HCEC 1CT (cell line): Measurements from ENCODE around the gene PPFIA4.

Experiments used
- DNase-seq: peaks from one replicate; pipeline ENCODE4 v3.0.0-alpha.2; 2017

The PPFIA4 gene

DNA sequence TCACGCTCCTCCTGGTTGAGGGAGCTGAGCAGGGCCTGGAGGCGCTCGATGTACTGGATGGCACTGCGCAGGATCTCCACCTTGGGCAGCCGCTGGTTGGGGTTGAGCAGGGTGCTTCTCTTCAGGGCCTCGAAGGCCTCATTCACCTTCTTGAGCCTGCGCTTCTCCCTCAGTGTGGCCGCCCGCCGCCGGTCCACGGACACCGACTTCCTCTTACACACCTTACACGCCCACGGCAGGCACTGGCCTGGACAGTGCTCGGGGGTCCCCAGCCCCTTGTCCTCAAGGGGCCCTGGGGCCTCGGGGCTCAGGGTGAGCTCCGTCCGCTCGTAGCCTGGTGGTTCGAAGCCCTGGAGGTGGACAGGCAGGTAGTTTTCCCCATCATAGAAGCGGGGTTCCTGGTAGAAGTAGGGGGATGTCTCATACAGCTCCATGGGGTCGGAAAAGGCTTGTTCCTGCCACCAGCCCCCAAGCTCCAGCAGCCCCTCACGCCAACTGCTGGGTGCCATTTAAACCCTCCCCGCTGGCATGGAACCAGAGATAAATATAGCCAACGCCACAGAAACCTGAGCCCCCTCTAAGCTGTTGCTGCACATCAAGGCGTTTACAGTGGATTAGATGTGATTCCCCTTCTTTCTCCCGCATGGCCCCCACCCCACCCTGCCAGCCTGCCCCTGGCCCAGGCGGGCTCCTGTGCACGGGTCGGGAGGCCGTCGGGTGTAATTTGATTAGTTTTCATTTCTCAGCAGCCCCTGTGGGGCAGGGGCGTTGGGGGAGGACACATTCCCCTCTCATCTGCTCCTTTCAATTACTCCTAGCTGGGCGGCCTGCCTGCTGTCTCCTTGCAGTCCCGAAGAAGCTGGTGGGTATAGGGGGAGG is 59.5 kb downstream of the PPFIA4 start, which contains the start of gene MYOG:
MYOG (minus strand) TSS at position 485 of the 879 bp plus-strand sequence; CDS start at position 434, 51 bp downstream.
- no peak for DNase-seq

DNA sequence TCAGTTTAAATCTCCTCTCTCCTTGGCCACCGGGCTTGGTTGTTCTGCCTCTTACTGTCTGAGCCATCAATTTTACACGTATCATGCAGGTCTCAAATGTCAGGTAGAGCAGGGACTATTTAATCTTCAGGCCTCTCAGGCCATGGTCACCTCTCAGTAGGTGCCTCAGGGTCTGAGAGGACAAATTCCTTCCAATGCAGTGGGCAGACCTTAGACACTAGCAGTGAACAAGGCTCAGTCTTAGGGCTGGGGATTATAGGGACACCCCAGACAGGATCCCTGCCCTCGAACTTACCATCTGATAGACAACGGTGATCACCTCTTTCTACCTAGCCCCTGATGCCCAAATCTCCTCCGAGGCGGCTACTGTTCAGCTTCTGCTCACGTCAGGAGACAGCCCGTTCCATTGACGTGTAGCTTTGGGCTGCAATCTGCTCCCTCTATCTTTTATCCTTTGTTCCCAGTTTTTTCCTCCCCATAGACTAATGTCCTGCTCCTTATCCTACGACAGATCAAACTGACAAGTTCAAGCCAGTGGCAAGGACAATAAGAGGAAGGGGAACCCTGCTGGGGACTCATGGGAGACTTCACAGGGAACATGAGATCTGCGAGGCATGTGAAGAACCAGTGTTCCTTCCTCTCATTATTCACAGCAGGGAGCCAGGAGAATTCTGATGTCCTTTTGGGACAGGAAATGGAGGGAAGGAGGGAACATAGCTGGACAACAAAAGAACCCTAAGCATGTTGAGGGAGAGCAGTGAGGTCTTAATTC is 60.9 kb downstream of the PPFIA4 start:
- DNase-seq = no peak

DNA sequence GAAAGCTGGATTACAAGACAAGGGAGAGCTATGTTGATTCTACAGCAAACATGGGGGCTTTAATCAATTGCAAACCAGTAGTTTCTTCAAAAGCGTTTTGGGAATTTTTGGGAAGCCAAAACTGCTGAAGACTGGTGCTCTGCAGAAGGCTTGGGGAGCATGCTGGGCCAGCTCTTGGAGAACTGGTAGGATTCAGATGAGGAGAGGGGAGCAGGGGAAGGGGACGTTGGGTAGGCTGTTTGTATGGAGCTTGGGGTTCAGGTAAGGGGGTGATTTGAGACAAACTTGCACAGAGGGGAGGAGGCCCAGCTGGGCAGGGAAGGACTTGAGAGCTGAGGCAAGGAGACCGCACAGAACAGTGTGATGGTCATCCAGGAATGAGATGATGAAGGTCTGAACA is 62.1 kb downstream of the PPFIA4 start:
- DNase-seq = no peak

DNA sequence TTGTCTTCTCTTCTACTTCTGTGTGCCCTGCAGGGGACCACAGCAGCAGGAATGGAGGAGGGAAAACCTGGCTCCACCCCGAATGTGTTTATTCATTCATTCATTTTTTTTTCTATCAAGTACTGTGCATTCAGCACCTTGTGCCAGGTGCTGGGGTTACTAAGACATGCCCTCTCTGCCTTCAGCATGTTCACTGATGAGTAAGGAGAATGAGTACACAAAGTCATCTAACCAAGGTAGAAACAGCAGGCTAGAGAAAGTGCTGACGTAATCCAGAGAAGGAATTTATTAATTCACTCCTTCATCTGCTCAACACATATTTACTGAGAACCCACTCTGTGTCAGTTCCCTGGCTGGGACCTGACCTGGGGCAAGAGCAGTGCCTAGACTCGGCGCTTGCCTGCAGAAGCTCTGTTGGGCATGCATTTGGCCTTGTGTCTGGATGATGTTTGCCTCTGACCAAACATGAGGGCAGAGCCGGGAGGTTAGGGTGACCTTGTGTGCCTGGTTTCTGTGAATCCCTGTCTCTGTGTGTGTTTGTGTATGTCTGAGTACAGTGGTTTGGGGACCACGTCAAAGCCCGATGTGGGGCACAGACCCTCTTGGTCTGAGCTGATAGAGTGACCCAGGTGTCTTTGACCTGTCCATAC is 62.8 kb downstream of the PPFIA4 start:
- no peak for DNase-seq

DNA sequence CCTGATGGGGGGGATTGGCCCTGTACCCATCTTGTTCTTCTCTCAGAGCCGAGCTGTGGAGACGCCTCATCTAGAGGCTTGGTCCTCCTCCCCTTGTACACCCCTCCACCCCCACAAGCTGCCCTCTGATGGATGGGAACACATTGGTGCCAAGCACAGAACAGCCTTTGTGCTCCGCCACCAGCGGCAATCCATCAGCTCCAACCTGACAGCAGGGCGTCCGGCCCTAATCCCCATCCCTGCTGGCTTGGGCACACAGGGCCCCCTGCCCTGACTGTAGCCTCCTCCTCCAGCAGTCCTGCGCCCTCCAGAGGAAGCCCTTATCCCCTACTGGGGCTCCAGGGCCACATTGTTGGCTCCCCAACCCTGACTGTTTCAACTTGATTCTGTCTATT is 63.4 kb downstream of the PPFIA4 start:
- DNase-seq = no peak

DNA sequence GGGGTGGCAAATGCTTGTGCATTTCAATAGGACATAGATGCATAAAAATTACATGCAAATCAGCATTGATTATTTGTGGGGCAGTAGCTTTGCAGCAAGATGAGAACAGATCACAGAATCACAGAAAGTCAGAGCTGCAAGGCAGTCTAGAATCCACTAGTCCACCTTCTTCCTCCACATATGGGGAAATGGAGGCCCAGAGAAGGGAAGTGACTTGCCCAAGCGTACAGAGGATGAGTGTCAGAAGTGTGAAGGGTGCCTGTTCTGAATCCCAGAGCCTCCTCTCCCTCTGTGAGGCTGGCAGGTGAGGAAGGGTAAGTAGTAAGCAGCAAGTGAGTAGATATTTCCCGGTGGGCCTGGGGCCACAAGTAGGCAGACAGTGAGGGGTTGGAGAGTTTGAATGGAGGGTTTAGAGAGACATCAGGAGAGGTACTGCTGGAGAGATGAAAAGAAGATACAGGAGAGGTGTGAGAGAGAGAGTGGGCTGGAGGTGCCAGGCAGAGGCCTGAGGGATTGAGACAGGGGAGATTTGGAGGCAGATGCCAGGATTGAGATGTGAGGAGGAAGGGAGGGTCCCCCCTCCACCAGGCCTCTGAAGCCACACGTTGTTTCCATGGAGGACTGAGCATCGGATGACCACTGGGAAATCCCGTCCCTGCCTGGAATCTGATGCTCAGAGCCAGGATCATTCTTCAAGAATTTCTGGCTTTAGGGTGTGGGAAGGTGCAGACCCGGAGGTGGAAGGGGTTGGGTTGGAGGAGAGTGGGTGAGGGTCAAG is 64.3 kb downstream of the PPFIA4 start:
- no peak for DNase-seq

DNA sequence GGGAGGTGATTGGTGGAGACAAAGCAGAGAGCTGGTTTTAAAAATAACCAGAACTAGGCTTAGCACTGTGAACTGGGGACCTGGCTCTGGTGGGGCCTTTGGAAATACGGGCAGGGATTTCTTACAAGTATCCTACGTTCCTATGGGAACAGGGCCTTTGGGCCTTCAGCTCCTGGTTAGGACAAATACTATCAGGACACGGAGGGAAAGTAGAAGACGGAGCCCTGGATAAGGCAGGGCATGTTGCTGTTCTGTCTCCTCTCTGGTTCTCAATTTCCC is 64.8 kb downstream of the PPFIA4 start:
- no peak for DNase-seq

DNA sequence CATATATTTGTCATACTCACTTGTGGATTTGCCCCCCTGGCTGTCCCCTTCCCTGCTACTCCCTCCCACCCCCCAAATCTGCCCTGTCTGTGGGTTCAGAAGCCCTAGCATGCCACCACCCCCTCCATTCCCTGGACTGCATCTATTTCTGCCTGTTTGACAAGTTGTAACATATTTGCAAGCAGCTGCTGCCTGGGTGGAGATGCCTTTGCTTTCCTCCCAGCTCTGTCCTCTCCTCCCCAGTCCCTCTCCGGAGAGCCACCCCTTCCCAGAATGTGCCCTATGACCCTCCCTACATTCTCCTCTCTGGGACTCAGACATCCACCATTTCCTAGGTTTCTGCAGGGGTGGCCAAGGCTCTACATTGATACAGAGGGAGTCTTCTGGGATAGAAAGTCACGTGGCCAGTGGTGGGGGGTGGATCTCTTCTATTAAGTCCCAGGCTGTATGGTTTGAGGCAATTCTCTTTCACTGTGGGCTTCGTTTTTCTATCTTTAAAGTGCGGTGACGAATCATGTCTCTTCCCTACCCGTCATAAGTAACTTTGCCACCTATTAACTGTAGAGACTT is 65.6 kb downstream of the PPFIA4 start:
- DNase-seq = no peak

DNA sequence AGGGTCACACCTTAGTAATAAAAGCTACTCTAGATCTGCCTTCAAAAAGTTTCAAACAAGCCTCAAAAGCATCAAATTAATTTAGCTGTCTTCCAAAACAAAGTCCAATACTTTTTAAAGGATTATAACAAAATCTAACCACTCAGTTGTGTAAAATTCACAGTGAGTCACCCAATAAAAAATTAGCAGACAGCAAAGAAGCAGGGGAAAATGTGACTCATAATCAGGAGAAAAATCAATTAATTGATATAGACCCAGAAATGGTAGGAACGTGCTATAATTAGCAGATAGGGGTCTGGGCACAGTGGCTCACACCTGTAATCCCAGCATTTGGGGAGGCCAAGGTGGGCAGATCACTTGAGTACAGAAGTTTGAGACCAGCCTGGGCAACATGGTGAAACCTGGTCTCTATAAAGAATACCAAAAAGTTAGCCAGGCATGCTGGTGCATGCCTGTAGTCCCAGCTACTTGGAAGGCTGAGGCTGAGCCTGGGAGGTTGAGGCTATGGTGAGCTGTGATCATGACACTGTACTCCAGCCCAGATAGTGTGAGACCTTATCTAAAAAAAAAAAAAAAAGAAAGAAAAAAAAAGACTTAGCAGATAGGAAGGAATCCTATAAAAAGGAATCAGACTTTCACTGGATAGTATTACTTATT is 67.6 kb downstream of the PPFIA4 start:
- no peak for DNase-seq

DNA sequence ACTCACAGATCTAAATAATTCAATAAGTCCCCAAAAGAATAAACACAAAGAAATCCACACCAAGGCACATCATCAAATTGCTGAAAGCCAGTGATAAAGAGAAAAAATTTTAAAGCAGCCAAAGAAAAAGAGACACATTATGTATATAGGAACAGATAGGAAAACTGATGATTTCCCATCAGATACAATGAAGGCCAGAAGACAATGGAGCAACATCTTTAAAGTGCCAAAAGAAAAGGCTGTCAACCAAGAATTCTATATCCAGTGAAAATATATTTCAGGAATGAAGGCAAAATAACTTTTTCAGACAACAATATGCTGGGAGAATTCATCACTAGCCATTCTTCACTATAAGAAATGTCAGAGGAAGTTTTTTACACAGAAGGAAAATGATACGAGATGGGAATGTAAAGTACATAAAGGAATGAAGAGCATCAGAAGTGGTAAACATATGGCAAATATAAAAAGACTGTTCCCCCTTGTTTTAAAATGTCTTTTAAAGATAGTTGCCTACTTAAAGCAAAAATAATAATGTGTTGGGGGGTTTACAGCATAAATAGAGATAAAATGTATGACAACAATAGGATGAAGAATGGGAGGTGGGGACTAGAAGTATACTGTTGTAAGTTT is 68.9 kb downstream of the PPFIA4 start:
- DNase-seq = no peak

DNA sequence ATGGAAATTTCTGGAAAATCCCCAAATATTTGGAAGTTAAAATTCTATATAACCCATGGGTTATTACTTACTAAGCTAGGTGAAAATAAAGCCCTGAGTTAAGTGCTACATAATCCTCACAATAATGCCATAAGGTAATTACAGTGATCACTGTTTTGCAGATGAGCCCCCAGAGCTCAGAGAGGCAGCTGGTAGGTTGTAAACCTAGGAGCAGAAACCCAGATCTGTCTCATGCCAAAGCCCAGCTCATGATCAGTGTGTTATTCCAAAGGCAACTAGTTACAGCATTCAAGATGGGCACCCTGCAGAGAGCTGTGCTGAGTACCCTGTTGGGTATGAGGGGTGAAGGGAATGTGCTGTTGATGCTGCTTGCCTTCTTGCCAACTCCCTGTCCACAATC is 70.3 kb downstream of the PPFIA4 start:
- DNase-seq = no peak

DNA sequence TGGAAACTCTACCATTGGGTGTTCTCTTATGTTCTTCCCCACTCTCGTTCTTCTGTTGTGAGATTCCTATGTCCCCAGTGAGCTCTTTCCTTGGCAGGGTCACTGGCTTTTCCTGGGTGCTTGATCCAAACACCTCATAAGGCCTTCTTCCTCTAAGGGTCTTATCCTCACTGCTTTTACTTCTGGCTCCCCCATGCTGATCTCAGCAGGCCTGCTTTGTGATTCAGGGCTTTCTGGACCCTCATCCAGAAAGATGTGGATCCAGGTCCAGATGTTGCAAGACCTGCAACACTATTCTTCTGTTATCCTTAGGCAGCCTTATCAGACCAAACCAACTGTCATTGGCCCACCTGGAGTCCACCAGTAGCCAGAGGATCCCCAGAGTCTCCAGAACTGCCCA is 70.7 kb downstream of the PPFIA4 start:
- no peak for DNase-seq

DNA sequence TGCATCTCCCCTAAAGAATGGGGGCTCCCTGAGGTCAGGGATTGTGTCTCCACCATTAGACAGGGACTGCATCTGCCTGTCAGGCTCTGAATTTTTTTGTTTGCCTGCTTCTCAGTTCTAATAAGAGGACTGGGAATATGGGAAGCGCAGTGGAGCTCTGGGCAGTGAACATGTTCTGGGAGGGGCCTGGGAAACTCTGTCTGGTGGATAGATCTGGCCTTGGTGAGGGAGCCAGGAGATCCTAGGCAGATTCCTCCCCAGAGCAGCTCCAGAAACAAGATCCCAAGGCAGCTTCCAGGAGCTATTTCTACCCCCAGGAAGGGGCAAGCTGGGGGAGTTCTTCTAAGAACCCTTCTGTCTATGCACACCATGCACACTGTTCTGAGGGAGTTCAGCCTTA is 72.2 kb downstream of the PPFIA4 start:
- DNase-seq = no peak

DNA sequence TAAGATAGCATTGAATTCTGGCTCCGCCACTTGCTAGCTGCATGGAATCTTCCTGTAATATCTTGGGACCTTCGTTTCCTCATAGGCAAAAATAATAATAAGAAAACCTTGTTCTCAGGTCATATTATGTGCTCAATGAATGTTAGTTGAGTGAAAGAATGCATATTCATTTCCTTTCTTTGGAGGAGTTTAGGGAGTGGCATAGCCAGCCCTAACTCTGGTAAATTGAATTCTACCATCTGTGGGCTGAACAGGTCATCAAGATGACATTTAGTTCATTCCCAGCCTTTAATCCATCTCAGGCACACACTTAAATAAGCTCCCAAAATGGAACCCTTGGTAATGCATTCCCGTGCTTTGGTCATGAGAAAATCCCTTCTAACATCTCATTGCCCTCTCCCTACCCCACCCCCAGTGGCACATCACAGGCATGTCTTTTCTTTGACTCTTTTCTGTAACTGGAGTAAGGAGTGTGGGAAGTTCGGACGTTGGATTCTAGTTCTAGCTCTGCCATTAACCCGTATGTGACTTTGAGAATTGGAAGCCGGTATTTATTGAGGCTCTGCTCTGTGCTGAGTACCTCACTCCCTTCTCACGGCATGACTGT is 72.7 kb downstream of the PPFIA4 start:
- no peak for DNase-seq

DNA sequence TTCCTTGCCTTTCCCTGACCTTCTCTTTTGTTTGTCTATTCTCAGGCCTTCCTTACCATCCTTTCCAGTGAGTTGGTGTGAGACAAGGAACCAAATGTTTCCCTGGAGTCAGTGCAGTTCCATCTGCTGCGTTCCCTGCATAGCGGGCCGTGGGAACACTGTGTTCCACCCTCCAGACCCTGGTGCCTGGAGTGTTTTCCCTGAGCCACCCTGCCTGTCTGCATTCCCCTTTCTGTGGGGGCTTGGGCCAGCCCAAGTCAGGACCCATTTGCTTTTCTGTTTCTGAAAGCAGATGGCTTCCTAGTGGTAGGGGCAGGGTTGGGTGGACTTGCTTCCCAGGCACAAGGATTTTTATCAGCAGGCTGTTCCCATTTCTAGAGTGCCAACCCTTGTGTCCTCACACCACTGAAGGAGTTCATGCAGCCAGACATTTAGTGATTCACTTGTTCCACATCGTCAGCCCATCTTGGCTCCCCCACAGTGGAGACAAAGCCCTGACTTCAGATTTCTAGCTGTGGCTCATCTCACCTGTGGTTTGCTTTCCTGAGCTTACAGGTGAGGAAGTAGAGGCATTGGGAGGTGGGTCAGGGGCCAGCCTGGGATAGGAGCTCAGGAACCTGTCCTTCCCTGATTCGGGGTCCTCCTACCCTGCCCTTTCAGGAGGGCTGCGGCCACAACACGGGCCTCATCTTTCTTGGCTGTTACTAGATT is 73.7 kb downstream of the PPFIA4 start:
- DNase-seq = no peak

DNA sequence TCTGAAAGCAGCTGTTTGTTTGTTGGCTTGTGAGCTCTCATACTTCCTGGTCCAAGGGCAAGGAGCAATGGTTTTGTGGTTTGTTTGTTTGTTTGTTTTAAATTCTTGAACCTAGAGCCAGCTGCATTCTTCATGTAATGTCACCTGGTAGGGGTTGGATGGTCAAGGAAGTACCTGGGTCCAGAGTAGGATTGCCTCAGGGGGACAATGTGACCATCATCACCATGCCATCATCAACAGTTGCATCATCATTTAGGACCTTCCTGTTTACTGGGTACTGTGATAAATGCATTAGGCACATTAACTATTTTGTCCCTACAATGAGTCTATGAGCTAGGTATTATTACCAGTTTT is 74.2 kb downstream of the PPFIA4 start:
- DNase-seq = no peak

DNA sequence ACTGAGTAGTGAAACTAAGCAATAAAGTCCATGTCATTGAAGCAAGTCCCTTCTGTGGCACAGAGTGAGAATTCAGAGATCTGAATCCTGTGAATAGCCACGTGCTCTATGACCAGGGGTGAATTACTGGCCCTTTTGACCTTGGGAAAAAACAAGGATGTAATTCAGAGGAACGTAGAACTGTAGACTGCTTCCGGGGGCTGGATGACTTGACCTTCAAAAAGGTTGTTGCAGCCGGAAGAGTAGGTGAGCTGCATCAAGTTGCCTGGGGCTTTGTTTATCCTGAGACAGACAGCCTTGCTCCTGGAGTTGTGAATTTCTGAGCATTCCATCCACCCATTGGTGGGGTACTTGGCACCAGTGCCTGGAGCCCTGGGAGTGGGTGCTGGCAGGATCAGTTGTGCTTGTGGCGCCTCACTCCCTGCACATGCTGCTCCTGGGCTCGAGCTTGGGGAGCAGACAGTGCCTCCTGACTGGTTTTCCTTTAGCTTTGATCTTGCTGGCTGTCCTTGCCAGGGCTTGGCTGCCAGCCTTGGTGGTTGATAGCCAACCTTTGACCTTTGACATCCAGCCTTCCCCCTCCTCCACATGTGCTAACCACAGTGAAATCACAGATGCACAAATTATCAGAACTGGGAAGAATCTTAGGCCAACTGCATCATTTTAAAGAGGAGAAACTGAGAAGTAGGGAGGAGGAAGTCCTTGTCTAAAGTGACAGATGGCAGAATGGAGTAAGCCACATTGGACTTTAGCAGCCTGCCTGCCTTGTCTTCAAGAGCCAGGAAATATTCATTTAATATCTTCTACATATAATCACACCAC is 75.7 kb downstream of the PPFIA4 start:
- no peak for DNase-seq

DNA sequence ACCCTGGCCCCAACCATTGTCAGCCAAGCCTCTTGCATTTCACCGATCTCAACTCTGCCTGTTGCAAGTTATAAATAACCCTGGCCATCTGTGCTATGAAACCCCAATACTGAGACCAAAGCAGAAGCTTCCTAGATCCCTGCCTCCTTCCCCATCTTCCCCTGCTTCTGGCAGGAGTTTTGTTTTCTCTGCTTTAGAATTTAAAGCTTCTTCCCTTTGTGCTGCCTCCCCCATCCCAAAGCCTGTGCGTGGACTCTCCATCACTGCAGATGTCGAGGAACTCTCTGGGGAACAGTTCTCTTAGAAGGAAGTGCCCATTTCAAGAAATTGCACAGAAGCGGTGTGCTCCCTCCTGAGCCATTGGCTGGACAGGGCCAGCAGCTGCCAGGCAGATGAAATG is 76.9 kb downstream of the PPFIA4 start:
- DNase-seq = no peak

DNA sequence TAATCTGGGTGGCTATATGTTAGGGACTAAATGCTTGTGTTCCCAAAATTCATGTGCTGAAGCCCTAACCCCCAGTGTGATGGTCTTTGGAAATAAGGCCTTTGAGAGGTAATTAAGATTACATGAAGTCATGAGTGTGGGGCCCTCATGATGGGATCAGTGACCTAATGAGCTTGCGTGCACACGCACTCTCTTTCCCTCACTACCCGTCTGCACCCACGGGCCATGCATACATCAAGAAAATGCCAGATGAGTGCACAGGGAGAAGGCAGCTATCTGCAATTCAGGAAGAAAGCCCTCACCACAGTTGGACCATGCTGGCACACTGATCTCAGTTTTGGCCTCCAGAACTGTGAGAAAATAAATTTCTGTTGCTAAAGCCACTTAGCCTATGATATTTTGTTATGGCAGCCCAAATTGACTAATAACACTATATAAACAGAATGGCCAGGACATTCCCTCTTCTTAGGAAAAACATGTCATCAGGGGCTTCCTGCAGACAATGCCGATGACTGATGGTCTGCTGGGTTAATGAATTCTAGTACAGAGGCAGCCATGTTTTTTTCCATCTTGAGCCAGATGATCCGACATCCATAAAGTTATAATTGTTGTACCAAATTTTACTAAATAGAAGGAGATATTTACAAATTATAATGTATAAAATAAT is 77.7 kb downstream of the PPFIA4 start:
- DNase-seq = no peak
